Measurements from ENCODE around the gene GATA5.

- TF ChIP-seq POLR2A (IDR thresholded peaks at IDR 0.05), result no peak
- no peak for TF ChIP-seq CTCF (IDR thresholded peaks at IDR 0.05)
These were observed 19.4 kb upstream of the GATA5 start for GRCh38 chr20:62494980-62495748.

Measured in uterus (tissue), 2 donors.